ENCODE measurements around the gene UCHL5.

Gene UCHL5

GRCh38 chr1:192969091-192969490 is 90.1 kb downstream of the UCHL5 start:
- H3K4ac ChIP-seq (ENCODE audit: low read depth, low read length): no peak overlapping the region
- H3K18ac ChIP-seq (ENCODE audit: low read length): no peak overlapping the region
- H3K4me1 ChIP-seq (ENCODE audit: control insufficient read depth in 1 of 2, insufficient read depth in 2 of 2, low read length in 2 of 2): no peaks in the 10 kb centered on the region
- no peak overlapping the region for H3K14ac ChIP-seq (ENCODE audit: low read length)
- no peak overlapping the region for H2AFZ ChIP-seq (ENCODE audit: insufficient read depth, low read length, poor library complexity)
- no peak overlapping the region for H3K4me3 ChIP-seq (ENCODE audit: low read depth, low read length)
- H4K91ac ChIP-seq (ENCODE audit: low read depth, low read length): no peak overlapping the region
- no peak overlapping the region for H3K9ac ChIP-seq (ENCODE audit: low read length)
- H3K23ac ChIP-seq (ENCODE audit: low read length): no peak overlapping the region
- no peaks in the 10 kb centered on the region for H3K27me3 ChIP-seq (ENCODE audit: insufficient read depth, low read length)
- no peak overlapping the region for H3K27ac ChIP-seq (ENCODE audit: low read depth, low read length)
- H2AK5ac ChIP-seq (ENCODE audit: low read length): no peak overlapping the region
- no peaks in the 10 kb centered on the region for H3K36me3 ChIP-seq (ENCODE audit: control insufficient read depth in 1 of 2, insufficient read depth in 2 of 2, low read length in 2 of 2)
- no CpG with 5 or more reads among the region's 1 CpG for WGBS (ENCODE audit: extremely low coverage, insufficient coverage, insufficient read length)
- no peak overlapping the region for H4K12ac ChIP-seq (ENCODE audit: low read depth, low read length)
- no peak overlapping the region for H2BK12ac ChIP-seq (ENCODE audit: low read length)
- H3K79me2 ChIP-seq (ENCODE audit: control insufficient read depth, insufficient read depth, low read length, poor library complexity): no peaks in the 10 kb centered on the region
- no peak overlapping the region for H2BK5ac ChIP-seq (ENCODE audit: low read depth, low read length, poor library complexity)
- no peak for DNase-seq
- no peak overlapping the region for H2BK120ac ChIP-seq (ENCODE audit: insufficient read depth, low read length, poor library complexity)
- H3K9me3 ChIP-seq (ENCODE audit: insufficient read depth, low read depth, low read length): no peaks in the 10 kb centered on the region
- H4K8ac ChIP-seq (ENCODE audit: low read depth, low read length): no peak overlapping the region
- H3K4me2 ChIP-seq (ENCODE audit: low read length): no peak overlapping the region
- H3K79me1 ChIP-seq (ENCODE audit: low read length): no peaks in the 10 kb centered on the region

- H3K79me2 ChIP-seq (ENCODE audit: control insufficient read depth, insufficient read depth, low read length, poor library complexity): no peaks in the 10 kb centered on the region
- no peaks in the 10 kb centered on the region for H3K36me3 ChIP-seq (ENCODE audit: control insufficient read depth in 1 of 2, insufficient read depth in 2 of 2, low read length in 2 of 2)
- H3K4me2 ChIP-seq (ENCODE audit: low read length): no peak overlapping the region
- H4K12ac ChIP-seq (ENCODE audit: low read depth, low read length): no peak overlapping the region
- H3K4ac ChIP-seq (ENCODE audit: low read depth, low read length): no peak overlapping the region
- no peaks in the 10 kb centered on the region for H3K27me3 ChIP-seq (ENCODE audit: insufficient read depth, low read length)
- H2AFZ ChIP-seq (ENCODE audit: insufficient read depth, low read length, poor library complexity): no peak overlapping the region
- H2BK5ac ChIP-seq (ENCODE audit: low read depth, low read length, poor library complexity): no peak overlapping the region
- no peaks in the 10 kb centered on the region for H3K4me1 ChIP-seq (ENCODE audit: control insufficient read depth in 1 of 2, insufficient read depth in 2 of 2, low read length in 2 of 2)
- no peak overlapping the region for H3K18ac ChIP-seq (ENCODE audit: low read length)
- no peaks in the 10 kb centered on the region for H3K9me3 ChIP-seq (ENCODE audit: insufficient read depth, low read depth, low read length)
- no peak overlapping the region for H3K27ac ChIP-seq (ENCODE audit: low read depth, low read length)
- no peak overlapping the region for H3K23ac ChIP-seq (ENCODE audit: low read length)
- H2BK12ac ChIP-seq (ENCODE audit: low read length): no peak overlapping the region
- no peak overlapping the region for H3K14ac ChIP-seq (ENCODE audit: low read length)
- DNase-seq: no peak
- no peak overlapping the region for H4K8ac ChIP-seq (ENCODE audit: low read depth, low read length)
- no peak overlapping the region for H4K91ac ChIP-seq (ENCODE audit: low read depth, low read length)
- no peak overlapping the region for H3K4me3 ChIP-seq (ENCODE audit: low read depth, low read length)
- no peak overlapping the region for H3K9ac ChIP-seq (ENCODE audit: low read length)
- no peak overlapping the region for H2BK120ac ChIP-seq (ENCODE audit: insufficient read depth, low read length, poor library complexity)
- H3K79me1 ChIP-seq (ENCODE audit: low read length): no peaks in the 10 kb centered on the region
- H2AK5ac ChIP-seq (ENCODE audit: low read length): no peak overlapping the region
These were observed 90.8 kb downstream of the UCHL5 start for GRCh38 chr1:192968323-192968722.

- WGBS (ENCODE audit: extremely low coverage, insufficient coverage, insufficient read length): no CpG with 5 or more reads among the region's 1 CpG
- Histone ChIP-seq H3K9me3 (ENCODE audit: insufficient read depth, low read depth, low read length) (no peaks in the 10 kb centered on the region), H3K4me1 (ENCODE audit: control insufficient read depth in 1 of 2, insufficient read depth in 2 of 2, low read length in 2 of 2) (no peaks in the 10 kb centered on the region), H2BK12ac (ENCODE audit: low read length) (no peak overlapping the region), H4K12ac (ENCODE audit: low read depth, low read length) (no peak overlapping the region), H3K27me3 (ENCODE audit: insufficient read depth, low read length) (no peaks in the 10 kb centered on the region), H3K23ac (ENCODE audit: low read length) (no peak overlapping the region), H3K79me1 (ENCODE audit: low read length) (no peaks in the 10 kb centered on the region), H2AFZ (ENCODE audit: insufficient read depth, low read length, poor library complexity) (no peak overlapping the region), H3K4me3 (ENCODE audit: low read depth, low read length) (no peak overlapping the region), H3K79me2 (ENCODE audit: control insufficient read depth, insufficient read depth, low read length, poor library complexity) (no peaks in the 10 kb centered on the region), H2BK5ac (ENCODE audit: low read depth, low read length, poor library complexity) (no peak overlapping the region), H3K4ac (ENCODE audit: low read depth, low read length) (no peak overlapping the region), H4K91ac (ENCODE audit: low read depth, low read length) (no peak overlapping the region), H4K8ac (ENCODE audit: low read depth, low read length) (no peak overlapping the region), H3K14ac (ENCODE audit: low read length) (no peak overlapping the region), H2AK5ac (ENCODE audit: low read length) (no peak overlapping the region), H3K4me2 (ENCODE audit: low read length) (no peak overlapping the region), H3K18ac (ENCODE audit: low read length) (no peak overlapping the region), H2BK120ac (ENCODE audit: insufficient read depth, low read length, poor library complexity) (no peak overlapping the region), H3K27ac (ENCODE audit: low read depth, low read length) (no peak overlapping the region), H3K36me3 (ENCODE audit: control insufficient read depth in 1 of 2, insufficient read depth in 2 of 2, low read length in 2 of 2) (no peaks in the 10 kb centered on the region), H3K9ac (ENCODE audit: low read length) (no peak overlapping the region)
- DNase-seq: no peak
These were observed 91.3 kb downstream of the UCHL5 start for GRCh38 chr1:192967901-192968300.

- Histone ChIP-seq H3K14ac (ENCODE audit: low read length) (no peak overlapping the region), H3K79me1 (ENCODE audit: low read length) (no peaks in the 10 kb centered on the region), H2AFZ (ENCODE audit: insufficient read depth, low read length, poor library complexity) (no peak overlapping the region), H4K12ac (ENCODE audit: low read depth, low read length) (no peak overlapping the region), H3K4ac (ENCODE audit: low read depth, low read length) (no peak overlapping the region), H3K27me3 (ENCODE audit: insufficient read depth, low read length) (no peaks in the 10 kb centered on the region), H4K8ac (ENCODE audit: low read depth, low read length) (no peak overlapping the region), H3K36me3 (ENCODE audit: control insufficient read depth in 1 of 2, insufficient read depth in 2 of 2, low read length in 2 of 2) (no peaks in the 10 kb centered on the region), H3K79me2 (ENCODE audit: control insufficient read depth, insufficient read depth, low read length, poor library complexity) (no peaks in the 10 kb centered on the region), H3K9ac (ENCODE audit: low read length) (no peak overlapping the region), H2BK12ac (ENCODE audit: low read length) (no peak overlapping the region), H3K4me1 (ENCODE audit: control insufficient read depth in 1 of 2, insufficient read depth in 2 of 2, low read length in 2 of 2) (no peaks in the 10 kb centered on the region), H3K4me3 (ENCODE audit: low read depth, low read length) (no peak overlapping the region), H3K4me2 (ENCODE audit: low read length) (no peak overlapping the region), H2BK120ac (ENCODE audit: insufficient read depth, low read length, poor library complexity) (no peak overlapping the region), H3K27ac (ENCODE audit: low read depth, low read length) (no peak overlapping the region), H2AK5ac (ENCODE audit: low read length) (no peak overlapping the region), H3K18ac (ENCODE audit: low read length) (no peak overlapping the region), H3K9me3 (ENCODE audit: insufficient read depth, low read depth, low read length) (no peaks in the 10 kb centered on the region), H3K23ac (ENCODE audit: low read length) (no peak overlapping the region), H2BK5ac (ENCODE audit: low read depth, low read length, poor library complexity) (no peak overlapping the region), H4K91ac (ENCODE audit: low read depth, low read length) (no peak overlapping the region)
- WGBS (ENCODE audit: extremely low coverage, insufficient coverage, insufficient read length): no CpG with 5 or more reads among the region's 2 CpGs
- no peak for DNase-seq
These were observed 91.8 kb downstream of the UCHL5 start for GRCh38 chr1:192967211-192967877.
